Measurements from ENCODE around the gene PLCB1.

PLCB1 gene

GRCh38 chr20:8670893-8671215 is 538.8 kb downstream of the PLCB1 start:
- no peak for TF ChIP-seq CTCF (conservative IDR thresholded peaks at IDR 0.05; ENCODE audit: control insufficient read depth, insufficient read depth, low read depth, low read length)

GRCh38 chr20:8671370-8671961 is 539.4 kb downstream of the PLCB1 start:
- TF ChIP-seq CTCF (conservative IDR thresholded peaks at IDR 0.05; ENCODE audit: control insufficient read depth, insufficient read depth, low read depth, low read length) = no peak
- no peak for DNase-seq (ENCODE audit: low read depth)
- H3K4me3 ChIP-seq (ENCODE audit: control insufficient read depth, low read depth, low read length) = no peak overlapping the region

More at GRCh38 chr20:8670893-8671215, 538.8 kb downstream of the PLCB1 start:
- DNase-seq (ENCODE audit: low read depth) = peak; percentile 49
- H3K4me3 ChIP-seq (ENCODE audit: control insufficient read depth, low read depth, low read length) = no peak overlapping the region

- TF ChIP-seq CTCF (conservative IDR thresholded peaks at IDR 0.05; ENCODE audit: control insufficient read depth, insufficient read depth, low read depth, low read length) = no peak
- H3K4me3 ChIP-seq (ENCODE audit: control insufficient read depth, low read depth, low read length) = no peak overlapping the region
- DNase-seq (ENCODE audit: low read depth) = no peak
Observed at GRCh38 chr20:8673116-8673515, 541.0 kb downstream of the PLCB1 start.

- DNase-seq (ENCODE audit: low read depth) = no peak
- no peak for TF ChIP-seq CTCF (conservative IDR thresholded peaks at IDR 0.05; ENCODE audit: control insufficient read depth, insufficient read depth, low read depth, low read length)
- no peak overlapping the region for H3K4me3 ChIP-seq (ENCODE audit: control insufficient read depth, low read depth, low read length)
Observed at GRCh38 chr20:8675896-8676295, 543.8 kb downstream of the PLCB1 start.

- H3K4me3 ChIP-seq (ENCODE audit: control insufficient read depth, low read depth, low read length) = no peak overlapping the region
- no peak for TF ChIP-seq CTCF (conservative IDR thresholded peaks at IDR 0.05; ENCODE audit: control insufficient read depth, insufficient read depth, low read depth, low read length)
- DNase-seq (ENCODE audit: low read depth) = no peak
Observed at GRCh38 chr20:8678098-8678776, 546.2 kb downstream of the PLCB1 start.

- H3K4me3 ChIP-seq (ENCODE audit: control insufficient read depth, low read depth, low read length) = no peak overlapping the region
- TF ChIP-seq CTCF (conservative IDR thresholded peaks at IDR 0.05; ENCODE audit: control insufficient read depth, insufficient read depth, low read depth, low read length) = no peak
- DNase-seq (ENCODE audit: low read depth) = no peak
Observed at GRCh38 chr20:8689337-8689736, 557.3 kb downstream of the PLCB1 start.

All from fibroblast of mammary gland (primary cell).